Measurements from ENCODE around the gene EEF1A2.

Gene EEF1A2

DNA sequence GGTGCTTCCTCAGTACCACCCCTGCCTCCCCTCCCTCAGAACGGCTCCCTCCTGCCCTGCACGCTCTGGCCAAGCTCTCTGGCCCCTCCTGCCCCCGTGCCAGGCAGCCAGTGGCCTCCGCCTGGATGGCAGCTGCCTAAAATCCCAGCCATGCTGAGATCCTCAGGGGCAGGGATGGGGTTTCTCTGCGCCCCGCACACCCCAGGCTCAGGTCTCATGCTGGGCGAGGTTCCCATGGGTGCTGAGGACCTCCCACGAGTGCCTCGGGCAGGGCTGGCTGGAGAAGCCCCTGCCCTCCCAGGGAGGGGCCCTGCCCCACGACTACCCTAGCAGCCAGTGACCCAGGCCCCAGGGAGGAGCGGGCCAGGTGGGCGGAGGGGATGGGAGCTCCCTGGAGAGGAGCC, 35.5 kb upstream of the EEF1A2 start:
- POLR2A ChIA-PET: no interaction called here
- no peak for DNase-seq (ENCODE audit: low read depth, low spot score)
- TF ChIP-seq, protein P1, sequence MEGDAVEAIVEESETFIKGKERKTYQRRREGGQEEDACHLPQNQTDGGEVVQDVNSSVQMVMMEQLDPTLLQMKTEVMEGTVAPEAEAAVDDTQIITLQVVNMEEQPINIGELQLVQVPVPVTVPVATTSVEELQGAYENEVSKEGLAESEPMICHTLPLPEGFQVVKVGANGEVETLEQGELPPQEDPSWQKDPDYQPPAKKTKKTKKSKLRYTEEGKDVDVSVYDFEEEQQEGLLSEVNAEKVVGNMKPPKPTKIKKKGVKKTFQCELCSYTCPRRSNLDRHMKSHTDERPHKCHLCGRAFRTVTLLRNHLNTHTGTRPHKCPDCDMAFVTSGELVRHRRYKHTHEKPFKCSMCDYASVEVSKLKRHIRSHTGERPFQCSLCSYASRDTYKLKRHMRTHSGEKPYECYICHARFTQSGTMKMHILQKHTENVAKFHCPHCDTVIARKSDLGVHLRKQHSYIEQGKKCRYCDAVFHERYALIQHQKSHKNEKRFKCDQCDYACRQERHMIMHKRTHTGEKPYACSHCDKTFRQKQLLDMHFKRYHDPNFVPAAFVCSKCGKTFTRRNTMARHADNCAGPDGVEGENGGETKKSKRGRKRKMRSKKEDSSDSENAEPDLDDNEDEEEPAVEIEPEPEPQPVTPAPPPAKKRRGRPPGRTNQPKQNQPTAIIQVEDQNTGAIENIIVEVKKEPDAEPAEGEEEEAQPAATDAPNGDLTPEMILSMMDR (IDR thresholded peaks at IDR 0.05; ENCODE audit: insufficient read depth, low read length, missing control alignments): no peak
- CTCF ChIA-PET: interaction anchor here (1.5 to 6.1 kb wide), 3 partner anchors 9 to 439 kb away, joined by 5 to 73 read pairs (median 5); partner anchors contain the start of gene TPD52L2
- H3K4me3 ChIP-seq (ENCODE audit: low read depth, low read length): no peak overlapping the region

DNA sequence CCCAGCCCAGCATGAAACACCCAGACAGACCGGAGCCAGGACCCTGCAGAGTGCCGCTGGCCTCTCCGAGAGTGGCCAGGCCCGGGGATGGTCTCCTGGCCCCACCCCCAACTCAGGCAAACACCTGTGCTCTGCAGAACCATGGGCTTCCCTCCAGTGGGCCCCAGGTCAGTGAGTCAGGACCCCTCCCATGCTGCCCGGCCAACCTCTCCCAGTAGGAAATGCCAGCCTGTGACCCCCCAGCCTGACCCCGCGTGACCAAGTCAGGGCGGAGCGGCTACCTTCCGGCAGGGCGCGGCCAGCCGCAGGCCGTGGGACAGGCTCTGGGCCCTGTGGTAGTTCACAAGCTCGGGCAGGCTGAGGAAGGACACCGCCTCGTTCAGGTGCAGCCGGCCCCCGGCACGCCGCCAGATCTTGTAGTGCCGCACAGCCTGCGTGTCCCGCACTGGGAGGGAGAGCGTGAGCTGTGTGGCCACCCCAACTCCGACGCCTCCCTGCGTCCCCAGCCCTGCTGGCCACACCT, 35.0 kb upstream of the EEF1A2 start:
- H3K4me3 ChIP-seq (ENCODE audit: low read depth, low read length): no peak overlapping the region
- CTCF ChIA-PET: interaction anchor here (1.5 to 6.1 kb wide), 3 partner anchors 10 to 440 kb away, joined by 5 to 73 read pairs (median 5); partner anchors contain the start of gene TPD52L2
- no peak for DNase-seq (ENCODE audit: low read depth, low spot score)
- POLR2A ChIA-PET: no interaction called here
- TF ChIP-seq, protein P1 (IDR thresholded peaks at IDR 0.05; ENCODE audit: insufficient read depth, low read length, missing control alignments): no peak

DNA sequence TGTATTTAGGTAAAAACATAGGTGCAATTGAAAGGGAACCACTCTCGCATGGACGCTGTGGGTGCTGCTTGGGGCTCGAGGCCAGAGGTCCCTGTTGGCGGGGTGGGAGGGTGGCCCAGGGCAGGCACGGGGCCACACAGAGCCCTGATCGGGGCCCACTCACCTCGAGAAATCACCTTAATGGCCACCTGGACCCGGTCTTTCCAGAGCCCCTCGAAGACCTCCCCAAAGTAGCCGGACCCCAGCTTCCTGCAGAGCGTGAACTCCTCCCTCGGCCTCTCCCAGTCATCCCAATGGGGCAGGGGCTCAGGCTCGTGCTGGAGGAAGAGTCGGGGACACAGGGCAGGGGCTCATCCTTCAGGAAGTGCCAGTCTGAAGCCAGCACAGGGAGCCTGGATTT, 34.5 kb upstream of the EEF1A2 start:
- TF ChIP-seq, protein P1 (IDR thresholded peaks at IDR 0.05; ENCODE audit: insufficient read depth, low read length, missing control alignments): no peak
- POLR2A ChIA-PET: no interaction called here
- CTCF ChIA-PET: no interaction called here
- no peak for DNase-seq (ENCODE audit: low read depth, low spot score)
- H3K4me3 ChIP-seq (ENCODE audit: low read depth, low read length): no peak overlapping the region

DNA sequence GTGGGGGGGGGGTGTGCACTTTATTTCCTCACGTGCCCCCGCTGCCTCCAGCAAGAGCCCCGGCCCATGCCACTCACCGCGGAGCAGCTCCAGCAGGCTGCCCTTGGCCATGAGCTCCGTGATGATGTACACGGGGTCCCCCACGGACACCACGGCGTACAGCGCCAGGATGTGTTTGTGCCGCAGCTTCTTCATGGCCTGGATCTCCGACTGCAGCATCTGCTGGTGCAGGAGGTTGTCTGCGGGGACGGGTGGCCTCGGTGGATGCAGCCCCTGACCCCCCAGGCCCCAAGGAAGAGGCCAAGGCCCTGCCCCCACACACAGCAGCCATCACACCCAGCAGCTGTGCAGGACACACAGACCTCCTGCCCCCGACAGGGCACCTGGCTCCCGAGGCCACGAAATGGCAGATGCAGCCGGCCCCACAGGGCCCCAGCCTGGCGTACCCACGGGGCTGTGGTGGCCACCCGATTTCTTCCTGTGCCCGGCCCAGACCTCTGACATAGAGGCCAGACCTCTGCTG, 33.6 kb upstream of the EEF1A2 start:
- TF ChIP-seq, protein P1 (IDR thresholded peaks at IDR 0.05; ENCODE audit: insufficient read depth, low read length, missing control alignments): no peak
- POLR2A ChIA-PET: no interaction called here
- CTCF ChIA-PET: no interaction called here
- DNase-seq (ENCODE audit: low read depth, low spot score): no peak
- no peak overlapping the region for H3K4me3 ChIP-seq (ENCODE audit: low read depth, low read length)

DNA sequence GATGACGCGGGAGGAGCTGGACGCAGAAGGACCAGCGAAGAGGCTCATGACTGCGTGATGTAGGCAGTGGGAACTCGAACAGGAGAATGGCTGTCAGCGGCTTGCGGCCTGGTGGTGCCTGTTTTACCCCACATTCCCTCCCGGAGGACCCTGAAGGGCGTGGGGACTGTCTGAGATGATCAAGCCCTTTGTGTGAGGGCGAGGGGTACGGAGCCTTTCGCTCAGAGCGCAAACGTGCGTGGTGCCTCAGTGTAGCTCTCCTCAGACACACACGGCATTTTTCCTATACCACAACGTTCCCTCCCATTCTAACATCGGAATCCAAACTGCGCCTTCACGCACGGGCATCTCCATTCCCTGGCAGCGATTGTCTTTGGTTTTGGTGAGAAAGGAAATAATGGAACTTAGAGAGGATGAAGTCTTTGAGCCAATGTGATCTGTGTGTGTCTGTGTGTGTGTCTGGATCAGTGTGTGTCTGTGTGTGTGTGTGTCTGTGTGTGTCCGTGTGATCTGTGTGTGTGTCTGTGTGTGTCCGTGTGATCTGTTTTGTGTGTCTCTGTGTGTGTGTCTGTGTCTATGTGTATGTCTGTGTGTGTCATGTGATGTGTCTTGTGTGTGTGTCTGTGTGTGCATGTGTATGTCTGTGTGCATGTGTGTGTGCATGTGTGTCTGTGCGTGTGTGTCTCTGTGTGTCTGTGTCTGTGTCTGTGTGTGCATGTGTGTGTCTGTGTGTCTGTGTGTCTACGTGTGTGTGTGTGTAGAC, 33.0 kb upstream of the EEF1A2 start:
- POLR2A ChIA-PET: no interaction called here
- CTCF ChIA-PET: interaction anchor here (3.7 kb wide), 1 partner anchor 8 kb away, joined by 24 read pairs; the partner anchor contains the start of gene PTK6
- TF ChIP-seq, protein P1 (IDR thresholded peaks at IDR 0.05; ENCODE audit: insufficient read depth, low read length, missing control alignments): no peak

DNA sequence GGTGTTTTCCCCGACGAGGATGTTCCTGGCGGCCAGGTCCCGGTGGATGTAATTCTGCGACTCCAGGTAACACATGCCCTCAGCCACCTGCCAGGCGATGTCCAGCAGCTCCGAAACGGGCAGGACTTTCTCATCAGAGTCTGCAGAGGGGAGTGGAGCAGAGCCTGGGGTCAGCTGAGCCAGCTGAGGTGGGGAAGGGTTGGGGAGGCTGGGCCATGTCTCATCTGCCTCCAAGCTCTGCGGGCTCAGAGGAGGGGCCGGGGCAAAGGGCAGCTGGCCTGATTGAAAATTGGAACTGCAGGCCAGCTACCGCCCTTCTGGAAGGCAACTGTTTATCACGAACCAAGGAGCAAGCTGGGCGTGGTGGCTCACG, 31.9 kb upstream of the EEF1A2 start:
- POLR2A ChIA-PET: interaction anchor here (1.1 kb wide), 1 partner anchor 10 kb away, joined by 3 read pairs; the partner anchor contains the start of gene PPDPF
- no peak for DNase-seq (ENCODE audit: low read depth, low spot score)
- no peak overlapping the region for H3K4me3 ChIP-seq (ENCODE audit: low read depth, low read length)
- CTCF ChIA-PET: interaction anchor here (1.2 to 3.7 kb wide), 3 partner anchors 9 to 34 kb away, joined by 3 to 24 read pairs (median 8); partner anchors contain the start of gene PTK6
- TF ChIP-seq, protein P1 (IDR thresholded peaks at IDR 0.05; ENCODE audit: insufficient read depth, low read length, missing control alignments): no peak

More for the DNA sequence above, 33.0 kb upstream of the EEF1A2 start:
- H3K4me3 ChIP-seq (ENCODE audit: low read depth, low read length): no peak overlapping the region
- no peak for DNase-seq (ENCODE audit: low read depth, low spot score)
